ENCODE measurements around the gene MCOLN2. TPM values are rescaled to one million over a fixed set of nuclear protein-coding genes. Genes with fewer than 3 reads are reported as not detected.

MCOLN2 gene
- total and polyA plus RNA-seq, 2 of the 13 experiments (the other 11 are each of a cell fraction or from before 2014, with no cell fraction given), result not detected

DNA sequence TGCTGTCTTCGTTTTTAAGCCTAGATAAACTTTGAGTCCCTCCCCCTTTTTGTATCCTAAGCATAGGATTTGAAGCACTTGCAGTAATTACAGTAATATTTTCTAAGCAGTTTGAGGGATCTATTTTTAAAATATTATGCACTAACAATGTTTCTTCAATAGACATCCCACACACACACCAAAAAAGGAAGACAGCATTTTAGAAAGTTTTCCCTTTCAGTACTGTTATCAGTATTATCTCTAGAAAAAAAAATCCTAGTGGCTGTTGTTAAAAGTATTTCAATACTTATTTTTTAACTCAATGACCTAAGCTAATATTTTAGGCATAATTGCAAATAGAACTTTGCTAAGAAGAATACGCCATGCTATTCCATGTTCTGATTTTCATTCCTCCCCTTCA is 36.3 kb upstream of the MCOLN2 start (continued):
- no peak for TF ChIP-seq ZNF180 (CRISPR knock-in tag; IDR thresholded peaks at IDR 0.05; ENCODE audit: borderline replicate concordance, low read depth)
- no peak for TF ChIP-seq TARDBP (CRISPR knock-in tag; IDR thresholded peaks at IDR 0.05)
- no peak for TF ChIP-seq E2F1 (CRISPR knock-in tag; IDR thresholded peaks at IDR 0.05)
- no peak for TF ChIP-seq POLR2G (IDR thresholded peaks at IDR 0.05; ENCODE audit: low read depth, low read length)
- TF ChIP-seq, protein P1, sequence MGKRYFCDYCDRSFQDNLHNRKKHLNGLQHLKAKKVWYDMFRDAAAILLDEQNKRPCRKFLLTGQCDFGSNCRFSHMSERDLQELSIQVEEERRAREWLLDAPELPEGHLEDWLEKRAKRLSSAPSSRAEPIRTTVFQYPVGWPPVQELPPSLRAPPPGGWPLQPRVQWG (CRISPR knock-in tag; IDR thresholded peaks at IDR 0.05; ENCODE audit: borderline replicate concordance, low read depth), result no peak
- TF ChIP-seq ZNF563 (CRISPR knock-in tag; IDR thresholded peaks at IDR 0.05), result no peak
- no peak for TF ChIP-seq RXRB (CRISPR knock-in tag; IDR thresholded peaks at IDR 0.05; ENCODE audit: borderline replicate concordance)
- TF ChIP-seq RBAK (CRISPR knock-in tag; IDR thresholded peaks at IDR 0.05), result no peak
- no peak for TF ChIP-seq ZNF547 (CRISPR knock-in tag; IDR thresholded peaks at IDR 0.05)

DNA sequence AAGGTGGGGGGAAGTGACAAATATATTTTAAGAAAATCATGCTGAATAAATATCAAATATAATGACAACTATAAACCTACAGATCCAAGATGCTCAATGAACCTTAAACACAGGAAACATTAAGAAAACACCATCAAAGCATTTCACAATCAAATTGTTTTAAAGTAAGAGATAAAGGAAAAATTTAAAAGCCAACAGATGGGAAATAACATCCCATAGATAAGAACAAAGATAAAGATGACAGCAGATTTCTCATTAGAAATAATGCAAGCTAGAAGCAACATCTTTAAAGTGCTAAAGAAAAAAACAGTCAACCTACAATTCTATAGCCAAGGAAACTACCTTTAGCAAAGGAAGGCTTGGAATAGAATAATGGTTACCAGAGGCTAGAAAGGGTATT is 33.6 kb upstream of the MCOLN2 start:
- no peak for TF ChIP-seq ATF3 (CRISPR knock-in tag; IDR thresholded peaks at IDR 0.05)
- no peak for TF ChIP-seq MED8 (CRISPR knock-in tag; IDR thresholded peaks at IDR 0.05; ENCODE audit: insufficient replicate concordance)
- TF ChIP-seq, protein P2, sequence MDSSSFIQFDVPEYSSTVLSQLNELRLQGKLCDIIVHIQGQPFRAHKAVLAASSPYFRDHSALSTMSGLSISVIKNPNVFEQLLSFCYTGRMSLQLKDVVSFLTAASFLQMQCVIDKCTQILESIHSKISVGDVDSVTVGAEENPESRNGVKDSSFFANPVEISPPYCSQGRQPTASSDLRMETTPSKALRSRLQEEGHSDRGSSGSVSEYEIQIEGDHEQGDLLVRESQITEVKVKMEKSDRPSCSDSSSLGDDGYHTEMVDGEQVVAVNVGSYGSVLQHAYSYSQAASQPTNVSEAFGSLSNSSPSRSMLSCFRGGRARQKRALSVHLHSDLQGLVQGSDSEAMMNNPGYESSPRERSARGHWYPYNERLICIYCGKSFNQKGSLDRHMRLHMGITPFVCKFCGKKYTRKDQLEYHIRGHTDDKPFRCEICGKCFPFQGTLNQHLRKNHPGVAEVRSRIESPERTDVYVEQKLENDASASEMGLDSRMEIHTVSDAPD (CRISPR knock-in tag; IDR thresholded peaks at IDR 0.05), result no peak
- no peak for TF ChIP-seq PPARG (CRISPR knock-in tag; conservative IDR thresholded peaks at IDR 0.05)
- no peak for TF ChIP-seq HMGA1 (CRISPR knock-in tag; conservative IDR thresholded peaks at IDR 0.05)
- TF ChIP-seq KMT2B (CRISPR knock-in tag; IDR thresholded peaks at IDR 0.05), result no peak
- TF ChIP-seq ATF5 (CRISPR knock-in tag; IDR thresholded peaks at IDR 0.05; ENCODE audit: low read depth), result no peak
- no peak for TF ChIP-seq RFXAP (CRISPR knock-in tag; IDR thresholded peaks at IDR 0.05; ENCODE audit: borderline replicate concordance)
- no peak for TF ChIP-seq HNRNPUL1 (IDR thresholded peaks at IDR 0.05; ENCODE audit: low read depth, low read length)
- Histone ChIP-seq H3K36me3 (replicated peaks in 1 of 2; ENCODE audit: control insufficient read depth in 1 of 2, insufficient read depth in 2 of 2, low read length in 2 of 2) (no peaks in the 10 kb centered on the region), H3K9me3 (ENCODE audit: low read length) (no peaks in the 10 kb centered on the region), H3K4me3 (replicated peaks in 1 of 3; ENCODE audit: insufficient read depth in 1 of 3, low read depth in 2 of 3, low read length in 3 of 3) (no peak overlapping the region), H3K9ac (ENCODE audit: insufficient read depth, low read depth, low read length) (no peak overlapping the region), H3K79me2 (ENCODE audit: insufficient read depth, low read length) (no peaks in the 10 kb centered on the region), H4K20me1 (ENCODE audit: insufficient read depth, low read length) (no peaks in the 10 kb centered on the region), H3K27ac (ENCODE audit: extremely low read length, insufficient read depth, low read length) (no peak overlapping the region), H3K4me1 (ENCODE audit: insufficient read depth, low read length) (no peaks in the 10 kb centered on the region), H2AFZ (ENCODE audit: low read length) (no peak overlapping the region), H3K27me3 (ENCODE audit: control insufficient read depth in 1 of 2, insufficient read depth in 2 of 2, low read length in 2 of 2) (no peaks in the 10 kb centered on the region), H3K4me2 (ENCODE audit: low read depth, low read length) (no peak overlapping the region)
- in situ Hi-C loops (cut with HindIII; ENCODE audit: extremely low pct_ligation_motif_present, low pct_unique_long_range_greater_than_20kb), result no loop called here
- no peak for FAIRE-seq
- intact Hi-C loops (cut with micrococcal nuclease; ENCODE audit: unreplicated experiment), result no loop called here
- ChIA-PET CTCF (ENCODE audit: low intra/inter-chr PET ratio, low total read pairs) (no interaction called here), POLR2A (no interaction called here)
- no TSS peak for BruUV-seq (replicated peaks)
- no peak for DNase-seq (ENCODE audit: low spot score)
- no peak for ATAC-seq

Data from HepG2 (cell line).